ENCODE data around the gene SOST.

SOST gene

GRCh38 chr17:43757171-43757660 lies 1.4 kb downstream of the SOST start:
- TF ChIP-seq CTCF (conservative IDR thresholded peaks at IDR 0.05; ENCODE audit: low read depth, low read length) = no peak
- H3K4me3 ChIP-seq (ENCODE audit: low read length) = no peak overlapping the region

GRCh38 chr17:43756201-43756600 lies 2.4 kb downstream of the SOST start:
- TF ChIP-seq CTCF (conservative IDR thresholded peaks at IDR 0.05; ENCODE audit: low read depth, low read length) = no peak
- no peak for DNase-seq (ENCODE audit: low read depth)
- no peak overlapping the region for H3K4me3 ChIP-seq (ENCODE audit: low read length)

More at GRCh38 chr17:43757171-43757660, 1.4 kb downstream of the SOST start:
- no peak for DNase-seq (ENCODE audit: low read depth)

- peak; percentile 10 for DNase-seq (ENCODE audit: low read depth)
- TF ChIP-seq CTCF (conservative IDR thresholded peaks at IDR 0.05; ENCODE audit: low read depth, low read length) = no peak
- H3K4me3 ChIP-seq (ENCODE audit: low read length) = peak overlapping the region; percentile 8
Measured at GRCh38 chr17:43755389-43755875, 3.2 kb downstream of the SOST start.

- no peak for DNase-seq (ENCODE audit: low read depth)
- H3K4me3 ChIP-seq (ENCODE audit: low read length) = no peak overlapping the region
- no peak for TF ChIP-seq CTCF (conservative IDR thresholded peaks at IDR 0.05; ENCODE audit: low read depth, low read length)
Measured at GRCh38 chr17:43754947-43755346, 3.6 kb downstream of the SOST start.

GRCh38 chr17:43753493-43754129 lies 5.0 kb downstream of the SOST start:
- no peak for TF ChIP-seq CTCF (conservative IDR thresholded peaks at IDR 0.05; ENCODE audit: low read depth, low read length)
- no peak overlapping the region for H3K4me3 ChIP-seq (ENCODE audit: low read length)
- DNase-seq (ENCODE audit: low read depth) = no peak

- H3K4me3 ChIP-seq (ENCODE audit: low read length) = no peak overlapping the region
- no peak for TF ChIP-seq CTCF (conservative IDR thresholded peaks at IDR 0.05; ENCODE audit: low read depth, low read length)
Measured at GRCh38 chr17:43750153-43750552, 8.4 kb downstream of the SOST start.

GRCh38 chr17:43745541-43745940 lies 13.1 kb downstream of the SOST start:
- DNase-seq (ENCODE audit: low read depth) = no peak
- no peak overlapping the region for H3K4me3 ChIP-seq (ENCODE audit: low read length)
- no peak for TF ChIP-seq CTCF (conservative IDR thresholded peaks at IDR 0.05; ENCODE audit: low read depth, low read length)

More at GRCh38 chr17:43750153-43750552, 8.4 kb downstream of the SOST start:
- DNase-seq (ENCODE audit: low read depth) = no peak

Data from retinal pigment epithelial cell (primary cell).